OCI-M1 (cell line): ENCODE data around the gene MYO3B.

Experiments
- DNase-seq: peaks from one replicate; lab custom pipeline; 2025; lab: John Stamatoyannopoulos, UW

Gene MYO3B

DNA sequence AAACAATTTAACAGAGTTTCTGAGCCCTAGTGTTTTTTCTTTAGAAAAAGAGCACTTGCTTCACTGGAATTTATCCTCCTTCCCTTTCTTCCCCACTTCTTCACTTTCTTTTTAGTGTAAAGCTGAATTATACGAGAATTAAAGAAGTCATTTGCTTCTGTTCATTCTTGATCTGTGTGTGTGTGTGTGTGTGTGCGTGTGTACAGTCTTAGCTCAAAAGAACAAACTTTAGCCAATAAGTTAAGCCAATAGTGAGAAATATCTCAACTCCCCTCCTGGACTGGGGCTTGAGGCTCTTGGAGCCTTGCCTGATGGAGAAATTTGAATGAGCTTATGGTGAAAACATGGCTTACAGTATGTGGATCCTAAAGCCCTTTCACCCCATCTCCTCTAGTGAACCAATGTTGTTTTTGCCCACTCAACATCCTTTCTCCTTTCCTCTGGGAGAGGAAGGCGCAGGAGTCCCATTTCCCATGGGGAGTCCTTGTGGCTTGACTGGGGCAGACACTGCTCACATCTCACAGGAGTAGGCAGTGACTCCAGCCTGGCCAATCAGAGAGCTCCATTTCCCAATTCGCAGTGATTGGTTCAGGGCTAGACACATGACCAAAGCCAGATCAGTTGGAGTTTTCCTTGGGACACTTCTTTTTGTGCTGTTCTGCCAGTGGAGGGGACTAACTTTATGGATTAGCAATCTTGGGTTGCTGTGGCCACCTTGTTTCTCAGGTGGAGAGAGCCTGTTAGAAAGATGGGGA, 16.3 kb upstream of the MYO3B start:
- DNase-seq = peak; percentile 10

GRCh38 chr2:170162271-170162632, 15.7 kb upstream of the MYO3B start:
- no peak for DNase-seq

DNA sequence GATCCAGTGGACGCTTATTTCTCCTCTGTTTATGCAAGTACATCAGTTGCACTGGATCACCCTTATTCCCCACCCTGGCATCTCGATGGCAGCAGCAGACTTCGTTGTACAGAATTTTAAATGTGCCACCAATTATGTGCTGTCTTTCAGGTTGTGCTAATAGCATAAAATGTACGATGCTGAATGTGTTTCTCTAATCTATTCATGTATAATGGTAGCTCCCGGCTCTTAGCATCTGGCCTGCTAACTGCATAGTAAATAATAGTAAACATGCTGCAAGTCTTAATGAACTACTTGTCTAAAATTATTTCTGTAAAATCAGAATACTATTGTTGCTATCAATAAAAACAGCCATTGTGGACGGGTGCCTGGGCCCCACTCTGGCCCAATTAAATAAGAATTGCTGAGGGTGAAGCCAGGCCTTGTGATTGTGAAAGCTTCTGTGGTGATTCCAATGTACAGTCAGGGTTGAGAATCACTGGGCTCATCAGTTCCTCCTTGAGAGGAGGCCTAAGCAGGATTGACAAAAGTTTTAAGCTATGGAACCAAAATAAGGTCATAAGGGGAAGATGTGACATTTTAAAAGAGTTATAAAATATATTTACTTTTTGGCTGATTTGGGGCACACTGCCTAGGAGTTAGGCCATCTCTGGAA, 14.4 kb upstream of the MYO3B start:
- DNase-seq = no peak

GRCh38 chr2:170165129-170165528, 12.8 kb upstream of the MYO3B start:
- no peak for DNase-seq

- no peak for DNase-seq
Observed at GRCh38 chr2:170166735-170167134, 11.2 kb upstream of the MYO3B start.

DNA sequence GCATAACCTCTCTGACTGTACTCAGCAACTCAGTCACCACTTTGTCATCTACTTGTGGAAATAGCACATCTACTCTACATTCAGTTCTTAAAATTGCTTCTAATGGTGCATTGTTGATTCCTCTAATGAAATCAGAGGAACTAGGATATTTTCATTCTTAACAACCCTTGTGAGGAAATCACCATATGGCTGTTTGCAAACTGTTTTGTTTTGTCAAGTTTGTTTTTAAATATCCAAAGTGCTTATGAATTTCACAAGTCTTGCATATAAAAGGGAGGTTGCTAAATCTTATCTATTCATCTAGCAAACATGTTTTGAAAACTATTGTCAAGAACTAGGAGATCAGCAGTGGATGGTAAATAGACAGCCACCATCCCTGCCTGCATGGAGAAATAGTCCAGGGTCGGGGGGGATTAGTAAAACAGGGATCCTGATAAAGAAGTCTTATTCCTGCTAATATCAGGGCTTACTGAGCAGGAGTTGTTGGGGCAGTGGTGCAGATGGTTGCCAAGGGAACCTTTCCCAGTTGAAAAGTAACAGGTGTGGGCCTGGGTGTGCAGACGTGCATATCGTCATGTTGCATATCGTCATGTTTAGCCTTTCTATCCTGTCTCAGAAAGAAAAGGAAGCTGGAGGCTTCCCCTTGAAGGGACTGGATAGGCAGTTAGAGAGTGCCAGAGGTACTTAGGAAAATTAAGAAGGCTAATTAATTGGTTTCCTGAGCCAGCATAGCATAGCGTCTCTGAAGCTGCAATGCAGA, 7.5 kb upstream of the MYO3B start:
- no peak for DNase-seq

- DNase-seq = no peak
Observed at GRCh38 chr2:170176212-170176611, 1.7 kb upstream of the MYO3B start.

- DNase-seq = no peak
Observed at GRCh38 chr2:170180031-170180566, 2.2 kb downstream of the MYO3B start.

- DNase-seq = no peak
Observed at GRCh38 chr2:170181602-170182001, 3.7 kb downstream of the MYO3B start.

DNA sequence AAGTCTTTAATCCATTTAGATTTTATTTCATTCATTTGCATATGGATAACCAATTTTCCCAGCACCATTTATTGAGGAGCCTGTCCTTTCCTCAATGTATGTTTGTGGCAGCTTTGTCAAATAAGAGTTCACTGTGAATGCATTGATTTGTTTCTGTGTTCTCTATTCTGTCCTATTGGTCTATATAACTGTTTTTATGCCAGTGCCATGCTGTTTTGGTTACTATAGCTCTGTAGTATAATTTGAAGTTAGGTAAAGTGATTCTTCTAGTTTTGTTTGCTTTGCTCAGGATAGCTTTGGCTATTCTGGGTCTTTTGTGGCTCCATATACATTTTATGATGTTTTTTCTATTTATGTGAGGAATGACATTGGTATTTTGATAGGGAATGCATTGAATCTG, 7.4 kb downstream of the MYO3B start:
- DNase-seq = no peak

- DNase-seq = no peak
Observed at GRCh38 chr2:170189757-170190156, 11.8 kb downstream of the MYO3B start.

DNA sequence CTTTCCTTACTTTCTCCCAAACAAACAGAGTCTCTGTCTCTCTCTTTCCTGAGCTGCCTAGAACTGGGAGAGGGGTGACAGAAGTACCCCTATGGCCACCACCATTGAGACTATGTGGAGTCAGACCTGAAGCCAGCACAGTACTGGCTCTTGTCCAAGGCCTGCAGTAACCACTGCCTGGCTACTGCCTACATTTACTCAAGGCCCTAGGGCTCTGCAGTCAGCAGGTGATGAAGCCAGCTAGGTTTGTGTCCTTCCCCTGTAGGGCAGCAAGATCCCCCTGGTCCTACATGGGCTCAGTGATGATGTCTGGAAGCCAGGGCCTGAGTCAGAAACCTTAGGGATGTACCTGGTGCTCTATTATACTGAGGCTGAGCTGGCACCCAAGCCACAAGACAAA, 12.2 kb downstream of the MYO3B start:
- DNase-seq = no peak

DNA sequence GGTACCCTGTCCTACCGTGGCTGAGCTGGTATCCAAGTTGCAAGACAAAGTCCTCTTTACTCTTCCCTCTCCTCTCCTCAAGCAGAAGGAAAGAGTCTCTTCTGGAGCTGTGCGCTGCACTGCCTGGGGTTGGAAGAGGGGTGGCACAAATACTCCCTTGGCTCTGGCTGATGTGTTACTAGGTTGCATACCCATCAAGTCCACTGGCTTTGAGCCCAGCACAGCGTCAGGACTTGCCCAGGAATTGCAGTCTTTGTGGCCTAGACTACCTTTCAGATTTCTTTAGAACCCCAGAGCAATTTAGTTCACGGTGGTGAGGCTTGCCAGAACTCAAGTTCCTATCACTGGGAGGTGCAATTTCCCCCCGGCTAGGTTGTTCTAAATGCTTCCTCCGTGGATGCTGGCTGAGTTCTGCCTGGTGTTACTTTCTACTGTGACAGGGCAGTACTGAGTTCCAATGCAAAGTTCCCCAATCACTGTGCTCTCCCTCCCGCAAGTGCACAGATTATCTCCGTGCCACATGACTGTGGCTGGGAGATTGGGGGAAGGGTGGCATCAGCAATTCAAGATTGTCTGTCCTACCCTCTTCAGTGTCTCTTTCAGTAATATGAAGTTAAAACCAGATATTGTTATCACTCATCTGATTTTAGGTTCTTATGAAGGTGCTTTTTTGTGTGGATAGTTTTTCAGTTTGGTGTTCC, 13.4 kb downstream of the MYO3B start:
- DNase-seq = peak; percentile 66

- no peak for DNase-seq
Observed at GRCh38 chr2:170196963-170197362, 19.0 kb downstream of the MYO3B start.

- DNase-seq = no peak
Observed at GRCh38 chr2:170201275-170201674, 23.3 kb downstream of the MYO3B start.

DNA sequence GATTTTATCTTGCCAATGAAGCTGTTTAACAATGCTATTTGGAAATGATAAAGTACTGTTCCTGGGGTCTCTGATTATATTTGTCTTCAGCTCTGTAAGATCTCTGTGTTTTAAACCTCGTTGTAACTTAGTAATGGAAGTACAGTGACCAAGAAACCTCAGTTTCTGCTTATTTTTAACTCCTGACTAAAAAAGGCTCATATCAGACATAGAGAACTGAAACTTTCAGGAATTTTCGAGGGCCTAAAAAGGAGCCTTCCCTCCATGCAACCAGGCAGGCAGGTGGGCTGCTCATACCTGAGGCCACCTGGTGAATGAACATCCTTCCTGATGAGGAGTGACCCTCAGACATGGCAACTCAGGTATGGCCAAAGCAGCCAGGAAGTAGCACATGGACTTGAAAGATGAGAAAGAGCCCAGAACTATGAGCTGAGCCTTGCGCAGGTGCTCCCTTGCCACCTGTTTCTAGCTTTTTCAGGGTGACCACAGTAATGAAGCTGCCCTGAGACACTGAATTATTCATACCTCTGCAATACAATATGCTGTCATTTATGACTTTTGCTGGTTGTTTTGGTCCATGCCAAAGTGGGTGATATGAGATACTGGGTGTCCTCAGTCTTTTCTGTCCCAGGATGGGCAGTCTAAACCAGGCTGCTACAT, 23.9 kb downstream of the MYO3B start:
- no peak for DNase-seq

DNA sequence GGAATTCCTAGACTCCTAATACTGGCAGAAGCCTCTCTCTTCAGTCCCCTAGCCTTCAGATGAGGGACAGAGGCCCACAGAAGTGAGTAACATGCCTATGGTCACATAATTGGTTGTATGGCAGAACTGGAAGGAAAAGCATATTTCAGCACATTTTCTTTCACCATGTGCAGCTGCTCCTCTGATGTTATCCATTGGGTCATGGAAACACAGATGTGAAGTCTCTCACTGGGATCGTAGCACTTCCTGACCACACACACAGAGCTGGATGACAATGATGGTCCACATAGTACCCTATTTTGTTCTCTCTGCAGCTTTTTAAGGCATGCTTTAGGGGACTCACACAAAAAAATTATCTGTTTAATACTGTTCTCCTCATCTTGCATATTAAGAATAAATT, 24.5 kb downstream of the MYO3B start:
- DNase-seq = no peak

DNA sequence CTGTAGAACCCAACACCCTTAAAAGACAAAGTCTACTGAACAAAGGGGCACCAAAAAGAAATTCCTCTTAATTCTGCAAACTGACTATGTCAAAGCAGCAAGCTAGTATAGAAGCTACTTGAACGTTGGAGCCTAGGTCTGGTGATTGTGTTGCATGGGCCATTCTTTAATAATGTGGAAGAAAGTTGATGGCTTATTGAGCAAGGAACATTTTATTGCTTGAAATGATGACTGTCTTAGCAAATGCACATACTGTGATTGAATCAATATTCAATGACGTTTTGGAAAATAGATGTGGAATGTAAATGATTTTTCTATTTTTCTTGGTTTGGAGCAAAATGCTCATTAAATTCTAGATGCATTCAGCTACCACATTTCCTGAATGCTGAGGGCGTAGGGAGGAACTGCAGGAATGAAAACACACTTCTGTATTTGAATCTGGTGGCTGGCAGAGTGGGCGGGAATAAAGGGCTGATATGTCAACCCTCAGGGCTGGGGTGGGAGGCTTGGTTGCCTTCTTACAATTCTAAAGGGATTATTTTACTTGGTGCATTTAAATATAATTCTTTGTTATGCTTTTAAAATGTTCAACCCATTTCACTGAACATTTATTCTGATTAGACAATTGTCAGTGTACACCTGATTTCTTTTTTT, 26.5 kb downstream of the MYO3B start:
- peak; percentile 44 for DNase-seq

DNA sequence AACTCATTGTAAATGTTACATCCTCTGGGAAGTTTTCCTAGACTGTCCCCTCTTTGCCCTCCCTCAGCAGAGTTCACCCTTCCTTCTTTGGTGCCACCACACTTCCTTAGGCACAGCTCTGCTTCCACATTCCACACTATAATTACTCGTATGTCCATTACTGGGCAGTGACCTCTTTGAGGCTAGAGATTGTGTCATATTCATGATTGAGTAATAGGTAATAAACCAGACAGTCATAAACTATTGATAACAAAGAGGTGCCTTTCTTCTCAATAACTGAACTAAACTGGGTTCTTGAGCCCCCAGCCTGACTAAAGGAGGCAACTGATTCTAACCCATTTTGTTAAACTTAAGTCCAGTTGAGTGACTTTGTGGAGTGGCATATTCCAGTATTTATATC, 28.3 kb downstream of the MYO3B start:
- peak; percentile 56 for DNase-seq

DNA sequence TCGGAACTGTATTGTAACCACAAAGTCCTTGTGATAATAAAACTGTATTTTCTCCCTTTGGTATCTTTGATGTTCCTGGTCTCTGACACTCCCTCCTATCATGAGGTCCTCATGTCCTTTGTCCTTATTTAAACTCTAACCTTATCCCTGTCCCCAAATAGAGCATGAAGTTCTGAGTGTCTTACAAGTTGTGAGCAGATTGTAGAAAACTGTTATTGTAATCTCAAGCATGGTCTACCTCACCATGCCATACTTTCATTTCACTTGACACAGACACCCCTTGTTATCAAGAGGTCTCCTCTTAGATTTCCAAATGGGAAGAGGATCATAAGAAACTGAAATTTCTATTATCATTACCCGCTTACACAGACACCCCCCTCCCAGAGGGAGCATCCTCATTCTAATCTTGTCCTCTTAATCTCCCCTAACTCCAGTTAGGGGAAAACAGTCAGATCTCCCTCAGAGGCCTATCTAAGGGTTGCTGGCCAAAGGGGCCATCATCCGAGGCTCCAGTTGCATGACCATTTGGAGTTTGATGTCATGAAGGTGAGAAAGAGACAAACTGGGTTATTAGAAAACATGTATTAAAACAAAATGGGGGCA, 29.0 kb downstream of the MYO3B start:
- peak; percentile 87 for DNase-seq

GRCh38 chr2:170207901-170208300, 30.0 kb downstream of the MYO3B start:
- DNase-seq = no peak
